GM03348 (cell line): Measurements from ENCODE around the gene SCIMP.
"Not testable (repeated sequence)": the region's sequence is repeated elsewhere in the genome, so short reads cannot be mapped to it uniquely, and the experiment has no call there.

Source experiments
- DNase-seq: peaks from one replicate; pipeline ENCODE4 v3.0.0; 2012; ENCODE audit warnings: low spot score

The SCIMP gene

DNA sequence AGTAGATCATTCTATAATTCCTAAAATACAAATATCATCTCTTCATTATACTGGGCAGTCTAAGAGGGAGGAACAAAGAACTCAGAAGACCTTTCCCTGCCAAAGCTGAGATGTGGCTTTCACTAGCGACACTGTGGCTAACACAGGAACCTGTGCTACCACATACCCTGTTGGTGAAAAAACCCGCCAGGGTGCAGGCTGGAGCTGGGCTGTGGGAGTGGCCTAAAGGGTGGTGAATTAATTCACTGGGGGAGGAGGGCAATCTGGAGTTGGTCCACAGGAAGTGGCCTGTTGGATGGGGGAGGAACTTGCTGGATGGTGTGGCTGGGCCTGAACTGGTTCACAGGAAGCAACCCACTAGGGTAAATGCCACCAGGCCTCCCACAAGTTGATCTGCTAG, 50.4 kb downstream of the SCIMP start:
- no peak for DNase-seq

DNA sequence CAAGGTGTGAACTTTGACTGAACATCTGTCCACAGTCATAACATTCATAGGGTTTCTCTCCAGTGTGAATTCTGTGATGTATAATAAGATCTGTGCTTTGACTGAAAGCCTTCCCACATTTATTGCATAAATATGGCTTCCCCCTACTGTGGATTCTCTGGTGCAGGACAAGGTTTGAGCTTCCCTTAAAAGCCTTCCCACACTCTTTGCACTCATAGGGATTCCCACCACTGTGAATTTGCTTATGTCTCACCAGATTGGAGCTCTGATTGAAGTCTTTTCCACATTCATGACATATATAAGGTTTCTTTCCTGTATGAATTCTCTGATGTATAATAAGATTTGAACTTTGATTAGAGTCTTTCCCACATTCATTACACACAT, 51.3 kb downstream of the SCIMP start:
- DNase-seq, result no peak

DNA sequence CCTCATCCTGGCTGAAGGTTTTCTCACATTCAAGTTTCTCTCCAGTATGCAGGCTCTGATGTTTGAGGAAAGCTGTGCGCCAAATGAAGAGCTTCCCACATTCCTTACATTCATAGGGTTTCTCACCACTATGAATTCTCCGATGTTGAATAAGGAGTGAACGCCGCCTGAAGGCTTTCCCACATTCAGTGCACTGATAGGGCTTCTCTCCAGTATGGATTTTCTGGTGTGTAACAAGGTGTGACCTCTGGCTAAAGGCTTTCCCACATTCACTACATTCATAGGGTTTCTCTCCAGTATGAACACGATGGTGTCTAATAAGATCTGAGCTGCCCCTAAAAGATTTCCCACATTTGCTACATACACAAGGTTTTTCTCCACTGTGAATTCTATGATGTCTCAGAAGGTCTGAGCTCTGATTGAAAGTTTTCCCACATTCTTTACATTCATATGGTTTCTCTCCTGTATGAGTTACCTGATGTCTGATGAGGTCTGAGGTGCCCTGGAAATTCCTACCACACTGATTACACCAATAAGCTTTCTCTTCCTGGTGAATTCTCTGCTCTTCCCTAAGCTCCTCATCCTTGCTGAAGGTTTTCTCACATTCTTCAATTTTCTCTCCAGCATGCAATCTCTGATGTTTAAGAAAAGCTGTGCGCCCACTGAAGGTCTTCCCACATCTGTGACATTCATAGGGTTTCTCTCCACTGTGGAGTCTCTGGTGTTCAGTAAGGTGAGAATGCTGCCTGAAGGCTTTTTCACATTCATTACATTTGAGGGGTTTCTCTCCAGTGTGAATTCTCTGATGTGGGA, 51.9 kb downstream of the SCIMP start:
- no peak for DNase-seq

DNA sequence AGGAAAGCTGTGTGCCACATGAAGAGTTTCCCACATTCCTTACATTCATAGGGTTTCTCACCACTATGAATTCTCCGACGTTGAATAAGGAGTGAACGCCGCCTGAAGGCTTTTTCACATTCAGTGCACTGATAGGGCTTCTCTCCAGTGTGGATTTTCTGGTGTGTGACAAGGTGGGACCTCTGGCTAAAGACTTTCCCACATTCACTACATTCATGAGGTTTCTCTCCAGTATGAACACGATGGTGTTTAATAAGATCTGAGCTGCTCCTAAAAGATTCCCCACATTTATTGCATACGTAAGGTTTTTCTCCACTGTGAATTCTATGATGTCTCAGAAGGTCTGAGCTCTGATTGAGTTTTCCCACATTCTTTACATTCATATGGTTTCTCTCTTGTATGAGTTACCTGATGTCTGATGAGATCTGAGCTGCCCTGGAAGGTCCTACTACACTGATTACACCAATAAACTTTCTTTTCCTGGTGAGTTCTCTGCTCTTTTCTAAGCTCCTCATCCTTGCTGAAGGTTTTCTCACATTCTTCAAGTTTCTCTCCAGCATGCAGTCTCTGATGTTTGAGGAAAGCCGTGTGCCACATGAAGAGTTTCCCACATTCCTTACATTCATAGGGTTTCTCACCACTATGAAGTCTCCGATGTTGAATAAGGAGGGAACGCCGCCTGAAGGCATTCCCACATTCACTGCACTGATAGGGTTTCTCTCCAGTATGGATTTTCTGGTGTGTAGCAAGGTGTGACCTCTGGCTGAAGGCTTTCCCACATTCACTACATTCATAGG, 53.0 kb downstream of the SCIMP start:
- no peak for DNase-seq

DNA sequence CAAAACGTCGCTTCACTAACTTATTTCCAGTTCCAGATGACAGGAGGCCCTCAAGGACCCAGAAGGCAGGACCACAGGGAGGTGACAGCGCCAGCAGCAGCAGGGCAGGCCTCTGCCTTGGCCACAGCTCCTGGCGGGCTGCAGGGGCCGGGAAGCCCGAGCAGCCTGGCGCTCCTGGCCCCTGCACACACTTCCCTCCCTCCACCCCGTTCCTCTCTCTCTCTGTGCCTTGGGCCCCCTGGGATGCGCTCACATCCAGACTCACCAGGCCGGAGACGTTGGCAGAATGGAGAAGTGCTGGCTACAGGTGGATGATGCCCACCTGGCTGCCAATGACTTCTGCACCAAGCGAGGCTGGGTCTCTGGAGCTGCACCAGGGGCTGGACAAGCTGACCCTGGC, 55.7 kb downstream of the SCIMP start:
- DNase-seq, result no peak

DNA sequence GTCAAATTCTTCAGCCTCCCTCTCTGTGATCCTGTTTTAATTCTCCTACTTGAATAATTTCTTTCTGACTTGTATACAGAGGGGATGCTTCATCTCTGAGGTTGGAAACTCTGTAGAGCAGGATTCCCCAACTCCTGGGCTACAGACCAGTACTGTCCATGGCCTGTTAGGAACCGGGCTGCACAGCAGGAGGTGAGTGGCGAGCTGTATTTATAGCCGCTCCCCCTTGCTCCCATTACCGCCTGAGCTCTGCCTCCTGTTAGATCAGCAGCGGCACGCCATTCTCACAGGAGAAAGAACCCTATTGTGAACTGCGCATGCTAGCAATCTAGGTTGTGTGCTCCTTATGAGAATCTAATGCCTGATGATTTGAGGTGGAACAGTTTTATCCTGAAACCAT, 59.6 kb downstream of the SCIMP start:
- DNase-seq, result not testable (repeated sequence)

DNA sequence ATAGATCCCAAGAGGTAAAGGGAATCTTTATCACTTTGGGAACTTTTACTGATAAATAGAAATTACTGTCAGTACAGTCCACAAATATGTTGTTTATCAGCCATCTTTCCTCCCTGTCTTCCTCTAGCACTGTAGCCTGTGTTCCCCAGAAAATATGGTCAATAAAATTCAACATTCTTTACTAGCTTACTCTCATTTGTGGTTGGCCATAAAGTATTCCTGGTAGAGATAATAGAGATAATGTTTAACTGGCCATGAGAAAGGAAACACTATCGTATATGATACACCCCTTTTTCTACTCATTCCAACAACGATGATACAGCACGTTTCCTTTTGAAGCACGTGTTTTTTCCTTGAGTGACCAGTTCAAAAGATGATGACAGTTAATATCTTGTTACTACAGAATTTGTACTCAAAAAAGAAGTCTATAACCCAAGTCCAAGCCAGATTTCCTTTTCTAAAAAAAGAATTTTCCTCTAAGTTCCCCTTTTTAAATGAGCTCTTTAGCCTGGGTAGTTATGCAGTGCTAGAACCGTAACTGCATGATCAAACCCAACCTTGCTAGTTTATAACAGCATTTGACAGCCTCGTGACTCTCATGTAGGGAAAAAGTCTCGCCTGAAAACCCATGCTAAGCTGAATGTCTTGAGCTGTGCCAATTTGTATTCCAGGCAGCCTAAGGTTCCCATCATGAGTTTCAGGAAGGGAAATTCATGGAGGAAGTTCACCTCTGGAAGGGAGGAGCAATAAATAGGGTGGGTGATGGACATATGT, 68.7 kb downstream of the SCIMP start:
- peak; percentile 19 for DNase-seq

DNA sequence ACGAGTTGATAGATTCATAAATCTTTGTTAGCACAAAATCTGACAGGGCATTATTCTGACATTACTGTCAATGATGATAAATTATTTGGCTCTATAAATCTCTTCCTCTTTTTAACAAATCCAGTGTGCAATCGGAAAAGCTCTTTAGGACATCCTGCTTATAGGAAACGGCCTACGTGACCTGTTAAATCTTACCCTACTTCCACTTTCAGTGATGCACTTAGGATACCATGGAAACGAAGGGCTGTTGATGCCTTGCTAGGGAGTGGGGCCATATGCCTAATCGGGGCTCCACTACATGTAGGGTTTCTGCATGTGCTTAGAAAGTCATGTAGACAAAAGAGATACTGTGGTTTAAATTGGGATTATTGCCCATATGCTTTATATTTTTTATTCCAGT, 70.2 kb downstream of the SCIMP start:
- DNase-seq, result no peak

DNA sequence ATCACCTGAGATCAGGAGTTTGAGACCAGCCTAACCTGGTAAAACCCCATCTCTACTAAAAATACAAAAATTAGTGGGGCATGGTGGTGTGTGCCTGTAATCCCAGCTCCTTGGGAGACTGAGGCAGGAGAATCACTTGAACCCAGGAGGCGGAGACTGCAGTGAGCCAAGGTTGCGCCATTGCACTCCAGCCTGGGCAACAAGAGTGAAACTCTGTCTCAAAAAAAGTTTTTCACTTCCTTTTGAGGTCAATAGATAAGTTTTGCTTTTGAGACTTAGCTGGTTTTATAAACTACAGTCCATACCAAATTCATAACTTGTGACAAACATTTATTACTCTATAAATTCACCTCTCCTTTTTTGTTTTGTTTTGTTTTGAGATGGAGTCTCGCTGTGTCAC, 72.9 kb downstream of the SCIMP start:
- not testable (repeated sequence) for DNase-seq

DNA sequence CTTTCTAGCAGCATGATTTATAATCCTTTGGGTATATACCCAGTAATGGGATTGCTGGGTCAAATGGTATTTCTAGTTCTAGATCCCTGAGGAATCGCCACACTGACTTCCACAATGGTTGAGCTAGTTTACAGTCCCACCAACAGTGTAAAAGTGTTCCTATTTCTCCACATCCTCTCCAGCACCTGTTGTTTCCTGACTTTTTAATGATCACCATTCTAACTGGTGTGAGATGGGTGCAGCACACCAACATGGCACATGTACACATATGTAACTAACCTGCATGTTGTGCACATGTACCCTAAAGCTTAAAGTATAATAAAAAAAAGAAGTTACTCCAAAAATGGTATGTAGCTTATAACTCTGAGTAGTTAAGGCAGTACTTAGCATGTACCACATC, 74.0 kb downstream of the SCIMP start:
- DNase-seq, result not testable (repeated sequence)
